BE2C (cell line): Measurements from ENCODE around the gene RASAL3.
A peak's percentile ranks its signal among the peaks of the same experiment; 100 is the strongest.
"Not testable (repeated sequence)": the region's sequence is repeated elsewhere in the genome, so short reads cannot be mapped to it uniquely, and the experiment has no call there.

Experiments
- DNase-seq: peaks from one replicate; pipeline ENCODE4 v3.0.0-alpha.2; 2020
- H3K27me3 ChIP-seq: fragments of 250-450 bp; sonication (Bioruptor Pico); 2 replicates; pipeline ENCODE4 v1.5.1; 2020; ENCODE audit warnings: mild to moderate bottlenecking
- H3K36me3 ChIP-seq: fragments of 250-450 bp; sonication (Bioruptor Pico); 2 replicates; pipeline ENCODE4 v1.5.1; 2020; ENCODE audit warnings: mild to moderate bottlenecking
- H3K4me1 ChIP-seq: fragments of 250-450 bp; sonication (Bioruptor Pico); 2 replicates; pipeline ENCODE4 v1.5.1; 2020
- H3K4me3 ChIP-seq: 2 replicates; pipeline ENCODE4 v1.5.1; 2011; ENCODE audit warnings: low read depth, low read length
- H3K9me3 ChIP-seq: fragments of 250-450 bp; sonication (Bioruptor Pico); 2 replicates; pipeline ENCODE4 v1.5.1; 2020
- TF ChIP-seq, protein P1 (sequence below): IDR thresholded peaks from 2 replicates; pipeline ENCODE4 v1.5.1; 2012; ENCODE audit warnings: mild to moderate bottlenecking, low read depth, low read length

Gene RASAL3

GRCh38 chr19:15418231-15418578 lies 46.1 kb downstream of the RASAL3 start:
- peak overlapping the region; percentile 99 for H3K4me3 ChIP-seq
- H3K4me1 ChIP-seq = peaks cover 14% of the 10 kb centered on the region
- TF ChIP-seq, protein P1, sequence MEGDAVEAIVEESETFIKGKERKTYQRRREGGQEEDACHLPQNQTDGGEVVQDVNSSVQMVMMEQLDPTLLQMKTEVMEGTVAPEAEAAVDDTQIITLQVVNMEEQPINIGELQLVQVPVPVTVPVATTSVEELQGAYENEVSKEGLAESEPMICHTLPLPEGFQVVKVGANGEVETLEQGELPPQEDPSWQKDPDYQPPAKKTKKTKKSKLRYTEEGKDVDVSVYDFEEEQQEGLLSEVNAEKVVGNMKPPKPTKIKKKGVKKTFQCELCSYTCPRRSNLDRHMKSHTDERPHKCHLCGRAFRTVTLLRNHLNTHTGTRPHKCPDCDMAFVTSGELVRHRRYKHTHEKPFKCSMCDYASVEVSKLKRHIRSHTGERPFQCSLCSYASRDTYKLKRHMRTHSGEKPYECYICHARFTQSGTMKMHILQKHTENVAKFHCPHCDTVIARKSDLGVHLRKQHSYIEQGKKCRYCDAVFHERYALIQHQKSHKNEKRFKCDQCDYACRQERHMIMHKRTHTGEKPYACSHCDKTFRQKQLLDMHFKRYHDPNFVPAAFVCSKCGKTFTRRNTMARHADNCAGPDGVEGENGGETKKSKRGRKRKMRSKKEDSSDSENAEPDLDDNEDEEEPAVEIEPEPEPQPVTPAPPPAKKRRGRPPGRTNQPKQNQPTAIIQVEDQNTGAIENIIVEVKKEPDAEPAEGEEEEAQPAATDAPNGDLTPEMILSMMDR = no peak
- DNase-seq = peak; percentile 42
- peaks cover 37% of the 10 kb centered on the region for H3K36me3 ChIP-seq
- no peaks in the 10 kb centered on the region for H3K27me3 ChIP-seq
- H3K9me3 ChIP-seq = no peaks in the 10 kb centered on the region

DNA sequence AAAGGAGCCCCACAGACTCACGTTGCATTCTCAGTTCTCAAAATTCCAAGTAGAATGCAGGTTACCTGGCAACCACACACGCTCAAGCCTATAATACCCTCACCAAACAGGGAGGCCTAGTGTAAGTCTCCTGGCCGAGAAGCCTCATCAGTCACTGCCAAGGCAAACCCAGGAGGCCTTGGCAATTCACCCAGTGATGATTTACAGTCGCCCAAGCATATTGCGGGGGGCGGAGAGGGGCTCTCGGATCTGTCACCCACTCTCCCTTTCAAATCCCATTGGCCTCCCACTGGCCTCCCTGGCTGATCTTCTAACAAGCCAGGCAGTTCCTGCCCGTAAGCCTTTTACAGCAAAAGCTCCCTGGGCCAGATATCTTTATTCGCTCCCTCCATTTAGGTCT lies 46.6 kb downstream of the RASAL3 start:
- peaks cover 14% of the 10 kb centered on the region for H3K4me1 ChIP-seq

DNA sequence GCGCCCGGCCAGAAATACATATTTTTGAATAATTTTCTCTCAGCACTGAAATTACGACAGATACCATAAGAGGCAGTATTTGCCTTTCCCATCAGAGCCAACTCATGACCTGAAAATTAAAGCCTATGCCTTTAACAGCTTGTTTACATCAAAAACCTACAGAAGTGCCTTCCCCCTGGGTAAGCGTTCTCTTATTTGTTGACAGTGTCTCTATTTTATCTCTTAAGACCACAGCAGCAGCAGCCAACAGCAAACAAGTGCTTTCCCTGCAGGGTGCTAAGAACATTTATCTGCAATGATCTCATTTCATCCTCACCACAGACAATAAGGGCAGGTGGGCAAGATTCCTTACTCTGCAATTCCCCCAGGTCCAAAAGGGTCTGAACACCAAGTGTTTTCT lies 51.5 kb downstream of the RASAL3 start:
- Histone ChIP-seq H3K4me1 (no peaks in the 10 kb centered on the region), H3K4me3 (no peak overlapping the region), H3K36me3 (peaks cover 50% of the 10 kb centered on the region), H3K27me3 (no peaks in the 10 kb centered on the region), H3K9me3 (no peaks in the 10 kb centered on the region)
- no peak for DNase-seq
- TF ChIP-seq, protein P1 = no peak

More for the DNA sequence above, 46.6 kb downstream of the RASAL3 start:
- Histone ChIP-seq H3K9me3 (no peaks in the 10 kb centered on the region), H3K27me3 (no peaks in the 10 kb centered on the region), H3K4me3 (peak overlapping the region; percentile 99), H3K36me3 (peaks cover 34% of the 10 kb centered on the region)
- TF ChIP-seq, protein P1 = no peak
- DNase-seq = no peak

DNA sequence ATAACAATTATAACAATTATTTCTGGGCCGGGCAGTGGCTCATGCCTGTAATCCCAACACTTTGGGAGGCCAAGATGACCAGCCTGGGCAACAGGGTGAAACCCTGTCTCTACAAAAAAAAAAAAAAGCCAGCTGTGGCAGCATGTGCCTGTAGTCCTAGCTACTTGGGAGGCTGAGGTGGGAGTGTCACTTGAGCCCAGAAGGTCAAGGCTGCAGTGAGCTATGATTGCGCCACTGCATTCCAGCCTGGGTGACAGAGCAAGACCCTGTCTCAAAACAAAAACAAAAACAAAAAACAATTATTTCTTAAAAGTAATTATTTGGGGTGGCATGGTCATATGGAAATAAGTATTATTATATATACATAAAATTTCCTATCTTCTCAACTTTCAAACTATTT lies 53.0 kb downstream of the RASAL3 start:
- H3K36me3 ChIP-seq = peaks cover 57% of the 10 kb centered on the region
- H3K4me1 ChIP-seq, DNase-seq, H3K4me3 ChIP-seq, H3K27me3 ChIP-seq, H3K9me3 ChIP-seq: not testable (repeated sequence)

DNA sequence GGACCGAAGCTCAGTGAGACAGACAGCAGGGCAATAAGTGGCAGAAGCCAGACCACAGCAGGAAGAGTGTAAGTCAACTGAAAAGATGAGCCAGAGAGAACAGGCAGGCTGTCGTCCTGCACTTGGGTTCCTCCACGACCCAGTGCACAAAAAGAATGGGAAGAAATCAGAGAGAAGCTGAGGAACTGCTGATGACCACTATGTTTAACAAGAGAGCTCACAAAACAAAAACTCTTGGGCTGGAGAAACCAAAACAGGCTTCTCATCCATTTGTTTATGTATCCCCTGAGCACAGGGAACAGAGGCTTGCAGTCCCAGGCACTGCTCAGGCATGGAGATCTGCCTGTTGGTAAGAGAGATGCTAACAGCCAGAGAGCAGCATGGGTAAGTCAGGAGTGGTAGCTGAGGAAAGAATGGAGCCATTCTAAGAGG lies 59.5 kb downstream of the RASAL3 start:
- no peaks in the 10 kb centered on the region; the same call in none of the 2 replicates for H3K4me1 ChIP-seq
- no peaks in the 10 kb centered on the region for H3K9me3 ChIP-seq
- no peak overlapping the region for H3K4me3 ChIP-seq
- TF ChIP-seq, protein P1 = no peak
- no peaks in the 10 kb centered on the region for H3K27me3 ChIP-seq
- no peak for DNase-seq
- peaks cover 82% of the 10 kb centered on the region for H3K36me3 ChIP-seq

- TF ChIP-seq, protein P1 = no peak
- Histone ChIP-seq H3K4me3 (no peak overlapping the region), H3K36me3 (peaks cover 82% of the 10 kb centered on the region), H3K27me3 (no peaks in the 10 kb centered on the region), H3K9me3 (no peaks in the 10 kb centered on the region), H3K4me1 (peaks cover 3% of the 10 kb centered on the region)
- DNase-seq = no peak
Observed at GRCh38 chr19:15404097-15404779, 60.1 kb downstream of the RASAL3 start.

GRCh38 chr19:15403151-15403531 lies 61.2 kb downstream of the RASAL3 start:
- peaks cover 4% of the 10 kb centered on the region for H3K4me1 ChIP-seq
- peaks cover 87% of the 10 kb centered on the region for H3K36me3 ChIP-seq
- H3K9me3 ChIP-seq = no peaks in the 10 kb centered on the region
- no peaks in the 10 kb centered on the region for H3K27me3 ChIP-seq
- TF ChIP-seq, protein P1 = no peak
- H3K4me3 ChIP-seq = no peak overlapping the region
- no peak for DNase-seq
